T-cell (primary cell): ENCODE results near the gene MIA3. TPM values are rescaled to one million over a fixed set of nuclear protein-coding genes. Genes with fewer than 3 reads are reported as not detected.
"Not testable (repeated sequence)": the region's sequence is repeated elsewhere in the genome, so short reads cannot be mapped to it uniquely, and the experiment has no call there.

ENCODE experiments used
- ATAC-seq, 4 experiments: fragments of 200-7000 bp in 3 of 4; fragments of 150-1000 bp in 1 of 4; cut with Tn5 transposase; replicated peaks in 1 of 4; 1 replicate in 3 of 4; 2 replicates in 1 of 4; pipeline ENCODE4 v1.10.0; 2021; ENCODE audit warnings: moderate library complexity in 3 of 4, mild to moderate bottlenecking in 2 of 4, moderate number of reproducible peaks in 1 of 4
- CTCF ChIA-PET, 2 donors: fragments of 300-600 bp; sonication (Branson Sonifier 250); formaldehyde crosslinking; loops; one replicate each; lab custom pipeline; 2022; ENCODE audit warnings: antibody characterized with exemption in 2 of 2; lab: Charles Lee
- POLR2A ChIA-PET, 2 donors: fragments of 300-600 bp; sonication (Branson Sonifier 250); formaldehyde crosslinking; loops; one replicate each; lab custom pipeline; 2022; ENCODE audit warnings: antibody characterized with exemption in 2 of 2; lab: Charles Lee
- DNase-seq, 35 experiments: peaks; one replicate each; pipeline versions ENCODE4 v3.0.0 to v3.0.0-alpha.2; 2013 to 2023
- H3K27ac ChIP-seq: one replicate; pipeline ENCODE4 v1.5.1; 2013; ENCODE audit warnings: low read length
- H3K27me3 ChIP-seq, 2 experiments: replicated peaks in 1 of 2; 1 replicate in 1 of 2; 2 replicates in 1 of 2; pipeline versions ENCODE4 v1.6.1 to v1.7.0; 2013; ENCODE audit warnings: low read length in 1 of 2, mixed read lengths in 1 of 2; ENCODE audit not compliant: control insufficient read depth in 2 of 2, insufficient read depth in 2 of 2; ENCODE audit errors: extremely low read depth in 1 of 2
- H3K36me3 ChIP-seq, 2 donors: 1 replicate in 1 of 2; 2 replicates in 1 of 2; pipeline versions ENCODE4 v1.6.1 to v1.7.0; 2013; ENCODE audit warnings: low read length in 1 of 2; ENCODE audit not compliant: control insufficient read depth in 2 of 2, insufficient read depth in 1 of 2; ENCODE audit errors: extremely low read depth in 1 of 2
- H3K4me1 ChIP-seq, 2 experiments: 1 replicate in 1 of 2; 2 replicates in 1 of 2; pipeline versions ENCODE4 v1.6.1 to v1.7.0; 2013; ENCODE audit warnings: low read length in 2 of 2, mixed read lengths in 1 of 2; ENCODE audit not compliant: insufficient read depth in 2 of 2, control insufficient read depth in 1 of 2; ENCODE audit errors: extremely low read depth in 1 of 2
- H3K4me3 ChIP-seq, 2 donors: 1 replicate in 1 of 2; 2 replicates in 1 of 2; pipeline versions ENCODE4 v1.5.1 to v1.7.0; 2013; ENCODE audit warnings: mild to moderate bottlenecking in 2 of 2, low read length in 1 of 2, moderate library complexity in 1 of 2; ENCODE audit not compliant: control insufficient read depth in 1 of 2; ENCODE audit errors: extremely low read depth in 1 of 2
- H3K9me3 ChIP-seq: 2 replicates; pipeline ENCODE4 v1.7.0; 2013
- H3K27ac Mint-ChIP-seq, 2 donors: one replicate each; pipeline ENCODE4 v1.8.0; 2020 to 2021; ENCODE audit warnings: mild to moderate bottlenecking in 2 of 2, mixed read lengths in 2 of 2
- H3K27me3 Mint-ChIP-seq, 2 donors: one replicate each; pipeline ENCODE4 v1.8.0; 2021 to 2022; ENCODE audit warnings: mixed read lengths in 2 of 2
- H3K36me3 Mint-ChIP-seq: one replicate; pipeline ENCODE4 v1.8.0; 2021; ENCODE audit warnings: mixed read lengths
- H3K4me1 Mint-ChIP-seq, 3 donors: one replicate each; pipeline ENCODE4 v1.8.0; 2020 to 2022; ENCODE audit warnings: mixed read lengths in 3 of 3, mild to moderate bottlenecking in 1 of 3
- H3K4me3 Mint-ChIP-seq, 3 donors: one replicate each; pipeline ENCODE4 v1.8.0; 2020 to 2022; ENCODE audit warnings: mild to moderate bottlenecking in 3 of 3, mixed read lengths in 3 of 3, moderate library complexity in 3 of 3
- H3K9me3 Mint-ChIP-seq, 3 donors: one replicate each; pipeline ENCODE4 v1.8.0; 2020 to 2022; ENCODE audit warnings: mixed read lengths in 3 of 3
- WGBS: methylation state at CpG from one replicate; pipeline ENCODE4 v1.1.5; 2013; ENCODE audit warnings: missing lambda C conversion rate; ENCODE audit not compliant: insufficient coverage; 5-methylcytosine and 5-hydroxymethylcytosine counted together
- total RNA-seq, 35 experiments: library from RNA in 6 of 35; stranded (reverse) in 6 of 35; fragments of 120-200 nt in 1 of 35; gene quantifications; one replicate each; pipeline versions ENCODE4 v1.2.1 to v1.2.4 and lab custom pipeline; 2013 to 2026

The MIA3 gene
- total RNA-seq, 5 donors from 2014 or later (not counting 1 experiment from before 2014, with no cell fraction given) = 86.5 to 116 (median 102) TPM

GRCh38 chr1:222663431-222663934 lies 45.6 kb downstream of the MIA3 start:
- no peaks in the 10 kb centered on the region for H3K4me1 ChIP-seq
- H3K27ac Mint-ChIP-seq = no peak overlapping the region
- no peaks in the 10 kb centered on the region for H3K9me3 Mint-ChIP-seq
- no peaks in the 10 kb centered on the region for H3K27me3 ChIP-seq
- no peak overlapping the region for H3K27ac ChIP-seq
- ATAC-seq (no peak), DNase-seq (no peak)
- no peaks in the 10 kb centered on the region for H3K27me3 Mint-ChIP-seq
- peaks cover 3 to 81% of the 10 kb centered on the region in 2 donors for H3K36me3 ChIP-seq
- peaks cover 2 to 11% (median 10%) of the 10 kb centered on the region in 3 donors for H3K4me1 Mint-ChIP-seq
- no peaks in the 10 kb centered on the region for H3K9me3 ChIP-seq
- ChIA-PET CTCF (no interaction called here), POLR2A (interaction anchor here in 1 of 2 donors (0.6 kb wide), 1 partner anchor 245 kb away, joined by 3 read pairs; no protein-coding TSS in a partner anchor)
- no peak overlapping the region for H3K4me3 Mint-ChIP-seq
- no CpG with 5 or more reads among the region's 4 CpGs for WGBS
- H3K36me3 Mint-ChIP-seq = peaks cover 61% of the 10 kb centered on the region
- no peak overlapping the region for H3K4me3 ChIP-seq

GRCh38 chr1:222665964-222666363 lies 48.1 kb downstream of the MIA3 start:
- peaks cover 53% of the 10 kb centered on the region for H3K36me3 Mint-ChIP-seq
- H3K4me1 Mint-ChIP-seq = peaks cover 14 to 23% (median 21%) of the 10 kb centered on the region in 3 donors
- Histone ChIP-seq H3K36me3 (peaks cover 3 to 62% of the 10 kb centered on the region in 2 donors), H3K4me3 (no peak overlapping the region), H3K9me3 (no peaks in the 10 kb centered on the region), H3K27ac (no peak overlapping the region), H3K4me1 (peaks cover 3 to 4% of the 10 kb centered on the region in 2 experiments), H3K27me3 (no peaks in the 10 kb centered on the region)
- H3K4me3 Mint-ChIP-seq = no peak overlapping the region
- POLR2A ChIA-PET = interaction anchor here in 1 of 2 donors (0.5 kb wide), 1 partner anchor 1769 kb away, joined by 3 read pairs; the partner anchor contains the start of gene WDR26
- no peak overlapping the region for H3K27ac Mint-ChIP-seq
- no peak for DNase-seq
- no peaks in the 10 kb centered on the region for H3K27me3 Mint-ChIP-seq
- H3K9me3 Mint-ChIP-seq = no peaks in the 10 kb centered on the region
- no CpG with 5 or more reads among the region's 7 CpGs for WGBS
- CTCF ChIA-PET = no interaction called here
- ATAC-seq = no peak

DNA sequence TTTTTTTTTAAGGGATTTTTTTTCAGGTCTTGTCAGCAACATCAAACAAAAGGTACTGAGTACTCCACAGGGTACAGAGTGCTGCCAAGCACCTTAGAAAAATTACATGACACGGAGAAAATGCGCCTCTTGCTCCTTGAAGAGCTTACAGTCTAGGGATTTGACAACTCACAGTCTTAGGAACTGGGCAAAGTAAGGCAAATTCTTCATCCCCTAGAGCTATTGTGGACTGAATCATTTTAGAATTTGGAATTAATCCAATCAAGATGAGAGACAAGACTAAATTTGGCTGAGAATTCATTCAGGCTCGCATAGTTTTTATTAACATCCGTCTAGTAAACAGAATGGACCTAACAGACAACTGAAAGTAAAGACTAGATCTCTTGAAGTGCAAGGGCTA lies 50.3 kb downstream of the MIA3 start:
- DNase-seq, H3K9me3 ChIP-seq, H3K4me1 ChIP-seq, POLR2A ChIA-PET, H3K27ac Mint-ChIP-seq, H3K4me3 Mint-ChIP-seq, H3K4me3 ChIP-seq, H3K27me3 ChIP-seq, CTCF ChIA-PET, H3K27me3 Mint-ChIP-seq, H3K9me3 Mint-ChIP-seq, H3K27ac ChIP-seq, ATAC-seq: not testable (repeated sequence)
- peaks cover 52% of the 10 kb centered on the region for H3K36me3 Mint-ChIP-seq
- WGBS = no CpG with 5 or more reads among the region's 4 CpGs
- peaks cover 7 to 60% of the 10 kb centered on the region in 2 donors for H3K36me3 ChIP-seq
- H3K4me1 Mint-ChIP-seq = peaks cover 23 to 26% (median 25%) of the 10 kb centered on the region in 3 donors

- ATAC-seq, H3K27ac Mint-ChIP-seq, H3K4me3 Mint-ChIP-seq, CTCF ChIA-PET, H3K4me3 ChIP-seq, H3K9me3 ChIP-seq, DNase-seq, H3K9me3 Mint-ChIP-seq, H3K27me3 Mint-ChIP-seq, POLR2A ChIA-PET, H3K4me1 ChIP-seq, H3K27me3 ChIP-seq, H3K27ac ChIP-seq: not testable (repeated sequence)
- peaks cover 51% of the 10 kb centered on the region for H3K36me3 Mint-ChIP-seq
- H3K36me3 ChIP-seq = peaks cover 7 to 52% of the 10 kb centered on the region in 2 donors
- WGBS = no CpG with 5 or more reads among the region's 2 CpGs
- H3K4me1 Mint-ChIP-seq = peaks cover 23 to 26% (median 25%) of the 10 kb centered on the region in 3 donors
These were observed 51.2 kb downstream of the MIA3 start for GRCh38 chr1:222669107-222669506.

GRCh38 chr1:222670110-222670509 lies 52.2 kb downstream of the MIA3 start:
- Histone ChIP-seq H3K27me3 (no peaks in the 10 kb centered on the region), H3K4me3 (no peak overlapping the region), H3K9me3 (no peaks in the 10 kb centered on the region), H3K4me1 (peaks cover 3 to 5% of the 10 kb centered on the region in 2 experiments), H3K36me3 (peaks cover 7 to 51% of the 10 kb centered on the region in 2 donors), H3K27ac (no peak overlapping the region)
- POLR2A ChIA-PET = interaction anchor here (0.5 to 0.7 kb wide), 2 partner anchors 12 to 15 kb away, joined by 3 read pairs; no protein-coding TSS in a partner anchor
- H3K9me3 Mint-ChIP-seq = no peaks in the 10 kb centered on the region
- ATAC-seq (peak in 1 of 4 experiments; percentile 71), DNase-seq (no peak)
- no peaks in the 10 kb centered on the region for H3K27me3 Mint-ChIP-seq
- peaks cover 51% of the 10 kb centered on the region for H3K36me3 Mint-ChIP-seq
- peak overlapping the region in 1 of 3 donors; percentile 12 for H3K4me3 Mint-ChIP-seq
- no CpG with 5 or more reads among the region's 1 CpG for WGBS
- CTCF ChIA-PET = interaction anchor here in 1 of 2 donors (0.6 kb wide), 1 partner anchor 15 kb away, joined by 3 read pairs; no protein-coding TSS in a partner anchor
- peaks cover 23 to 26% (median 25%) of the 10 kb centered on the region in 3 donors for H3K4me1 Mint-ChIP-seq
- H3K27ac Mint-ChIP-seq = peak overlapping the region; percentile 88 to 90

GRCh38 chr1:222680080-222680479 lies 62.2 kb downstream of the MIA3 start:
- Mint-ChIP-seq H3K4me3 (no peak overlapping the region), H3K36me3 (peaks cover 26% of the 10 kb centered on the region), H3K9me3 (no peaks in the 10 kb centered on the region), H3K27me3 (no peaks in the 10 kb centered on the region), H3K27ac (peak overlapping the region in 1 of 2 donors; percentile 55), H3K4me1 (peaks cover 0 to 7% (median 2%) of the 10 kb centered on the region in 3 donors)
- CTCF ChIA-PET = interaction anchor here (0.6 to 0.9 kb wide), 3 partner anchors 13 to 37 kb away, joined by 3 to 4 read pairs (median 4); no protein-coding TSS in a partner anchor
- Histone ChIP-seq H3K27ac (no peak overlapping the region), H3K4me3 (no peak overlapping the region), H3K27me3 (no peaks in the 10 kb centered on the region), H3K36me3 (peaks cover 0 to 52% of the 10 kb centered on the region in 2 donors), H3K4me1 (no peaks in the 10 kb centered on the region), H3K9me3 (no peaks in the 10 kb centered on the region)
- POLR2A ChIA-PET = no interaction called here
- no CpG with 5 or more reads among the region's 1 CpG for WGBS
- DNase-seq = no peak
- no peak for ATAC-seq
